CD4-positive, alpha-beta memory T cell (primary cell): ENCODE measurements around the gene POLK. TPM values are rescaled to one million over a fixed set of nuclear protein-coding genes. Genes with fewer than 3 reads are reported as not detected.
"Not testable (repeated sequence)": the region's sequence is repeated elsewhere in the genome, so short reads cannot be mapped to it uniquely, and the experiment has no call there.

ENCODE experiments used
- CTCF ChIA-PET: fragments of 350-600 bp; sonication (Branson Sonifier 250); formaldehyde crosslinking; loops from one replicate; lab custom pipeline; 2021; ENCODE audit warnings: inconsistent platforms; ENCODE audit not compliant: partially characterized antibody; lab: Charles Lee
- POLR2A ChIA-PET: fragments of 350-600 bp; sonication (Branson Sonifier 250); formaldehyde crosslinking; loops from one replicate; lab custom pipeline; 2021; ENCODE audit not compliant: partially characterized antibody; lab: Charles Lee
- DNase-seq, 5 donors: peaks; one replicate each; pipeline versions ENCODE4 v3.0.0 to v3.0.0-alpha.2; 2020 to 2022; ENCODE audit warnings: mixed read lengths in 1 of 5
- H3K27ac ChIP-seq: one replicate; pipeline ENCODE4 v1.7.0; 2013; ENCODE audit warnings: low read depth, low read length
- H3K27me3 ChIP-seq: 2 replicates; pipeline ENCODE4 v1.7.0; 2013; ENCODE audit warnings: mild to moderate bottlenecking, low read length, moderate library complexity; ENCODE audit not compliant: insufficient read depth
- H3K36me3 ChIP-seq: 2 replicates; pipeline ENCODE4 v1.7.0; 2013; ENCODE audit warnings: mild to moderate bottlenecking, low read length, moderate library complexity; ENCODE audit not compliant: insufficient read depth
- H3K4me1 ChIP-seq: 2 replicates; pipeline ENCODE4 v1.7.0; 2013; ENCODE audit warnings: mild to moderate bottlenecking, low read length, moderate library complexity; ENCODE audit not compliant: insufficient read depth
- H3K4me3 ChIP-seq, 2 donors: one replicate each; pipeline ENCODE4 v1.7.0; 2013; ENCODE audit warnings: low read length in 2 of 2, mild to moderate bottlenecking in 1 of 2
- H3K9me3 ChIP-seq, 2 donors: one replicate each; pipeline ENCODE4 v1.7.0; 2013; ENCODE audit warnings: low read length in 2 of 2, control low read depth in 1 of 2; ENCODE audit not compliant: control insufficient read depth in 1 of 2
- H3K27ac Mint-ChIP-seq, 7 donors: one replicate each; pipeline ENCODE4 v1.8.0; 2020 to 2021; ENCODE audit warnings: mixed read lengths in 7 of 7, mild to moderate bottlenecking in 6 of 7, inconsistent platforms in 3 of 7, moderate library complexity in 3 of 7
- H3K27me3 Mint-ChIP-seq, 2 donors: one replicate each; pipeline ENCODE4 v1.8.0; 2020 to 2021; ENCODE audit warnings: mixed read lengths in 2 of 2
- H3K36me3 Mint-ChIP-seq, 2 donors: one replicate each; pipeline ENCODE4 v1.8.0; 2020 to 2021; ENCODE audit warnings: mixed read lengths in 2 of 2, inconsistent platforms in 1 of 2, mild to moderate bottlenecking in 1 of 2
- H3K4me1 Mint-ChIP-seq, 4 donors: one replicate each; pipeline ENCODE4 v1.8.0; 2020 to 2021; ENCODE audit warnings: mixed read lengths in 4 of 4, mild to moderate bottlenecking in 1 of 4
- H3K4me3 Mint-ChIP-seq, 8 donors: one replicate each; pipeline ENCODE4 v1.8.0; 2020 to 2021; ENCODE audit warnings: mixed read lengths in 8 of 8, mild to moderate bottlenecking in 7 of 8, moderate library complexity in 6 of 8, inconsistent platforms in 3 of 8
- H3K9me3 Mint-ChIP-seq, 8 donors: one replicate each; pipeline ENCODE4 v1.8.0; 2020 to 2021; ENCODE audit warnings: mixed read lengths in 8 of 8, mild to moderate bottlenecking in 5 of 8, inconsistent platforms in 3 of 8, moderate library complexity in 1 of 8
- intact Hi-C: fragments of 100-400 bp; cut with micrococcal nuclease; formaldehyde crosslinking; loops from one replicate; pipeline ENCODE4 v1.15.1; 2023
- polyA plus RNA-seq, 2 donors: library from polyadenylated mRNA; unstranded; fragments of 300-500 nt; fragmentation: Illumina TruSeq; gene quantifications; one replicate each; pipeline ENCODE4 v1.2.3, GENCODE V29; 2021
- total RNA-seq, 2 experiments: library from RNA; stranded (reverse); gene quantifications; one replicate each; pipeline ENCODE4 v1.2.3, GENCODE V29; 2021

POLK gene
- total and polyA plus RNA-seq, 4 experiments from 2014 or later = 24.0 to 30.4 (median 27.7) TPM

GRCh38 chr5:75489847-75490246, 21.8 kb upstream of the POLK start:
- Mint-ChIP-seq H3K27ac (peak overlapping the region in 1 of 7 donors; percentile 89), H3K36me3 (peaks cover 73 to 84% of the 10 kb centered on the region in 2 donors), H3K9me3 (peaks cover 5 to 53% (median 20%) of the 10 kb centered on the region in 8 donors), H3K4me1 (peaks cover 12 to 28% (median 23%) of the 10 kb centered on the region in 4 donors), H3K4me3 (peak overlapping the region in 2 of 8 donors; percentile 24 to 47)
- CTCF ChIA-PET, H3K27me3 ChIP-seq, H3K27ac ChIP-seq, H3K9me3 ChIP-seq, H3K4me1 ChIP-seq, H3K4me3 ChIP-seq, POLR2A ChIA-PET, H3K36me3 ChIP-seq, H3K27me3 Mint-ChIP-seq, intact Hi-C loops, DNase-seq: not testable (repeated sequence)

GRCh38 chr5:75491621-75492020, 20.1 kb upstream of the POLK start:
- H3K27ac Mint-ChIP-seq = no peak overlapping the region
- H3K27me3 Mint-ChIP-seq = no peaks in the 10 kb centered on the region
- Histone ChIP-seq H3K4me1 (no peaks in the 10 kb centered on the region), H3K9me3 (no peaks in the 10 kb centered on the region), H3K27ac (no peak overlapping the region), H3K4me3 (no peak overlapping the region), H3K27me3 (no peaks in the 10 kb centered on the region), H3K36me3 (peaks cover 5% of the 10 kb centered on the region)
- POLR2A ChIA-PET = no interaction called here
- H3K36me3 Mint-ChIP-seq = peaks cover 60 to 75% of the 10 kb centered on the region in 2 donors
- CTCF ChIA-PET = no interaction called here
- DNase-seq = no peak
- peaks cover 4 to 19% (median 10%) of the 10 kb centered on the region in 4 donors for H3K4me1 Mint-ChIP-seq
- intact Hi-C loops = no loop called here
- no peak overlapping the region for H3K4me3 Mint-ChIP-seq
- peaks cover 3 to 36% (median 12%) of the 10 kb centered on the region in 8 donors for H3K9me3 Mint-ChIP-seq

GRCh38 chr5:75496026-75496425, 15.7 kb upstream of the POLK start:
- H3K27ac Mint-ChIP-seq = no peak overlapping the region
- peaks cover 57 to 78% of the 10 kb centered on the region in 2 donors for H3K36me3 Mint-ChIP-seq
- H3K27me3 Mint-ChIP-seq = no peaks in the 10 kb centered on the region
- intact Hi-C loops = no loop called here
- H3K4me3 Mint-ChIP-seq = no peak overlapping the region
- Histone ChIP-seq H3K27ac (no peak overlapping the region), H3K4me3 (no peak overlapping the region), H3K27me3 (no peaks in the 10 kb centered on the region), H3K4me1 (no peaks in the 10 kb centered on the region), H3K36me3 (peaks cover 8% of the 10 kb centered on the region), H3K9me3 (no peaks in the 10 kb centered on the region)
- H3K9me3 Mint-ChIP-seq = peaks cover 0 to 6% (median 0%) of the 10 kb centered on the region in 8 donors
- DNase-seq = no peak
- H3K4me1 Mint-ChIP-seq = peaks cover 4 to 17% (median 12%) of the 10 kb centered on the region in 4 donors
- ChIA-PET CTCF (no interaction called here), POLR2A (no interaction called here)

- Mint-ChIP-seq H3K4me3 (no peak overlapping the region), H3K9me3 (no peaks in the 10 kb centered on the region), H3K4me1 (peaks cover 6 to 27% (median 19%) of the 10 kb centered on the region in 4 donors), H3K27ac (no peak overlapping the region), H3K36me3 (peaks cover 41 to 62% of the 10 kb centered on the region in 2 donors), H3K27me3 (no peaks in the 10 kb centered on the region)
- peaks cover 3% of the 10 kb centered on the region for H3K36me3 ChIP-seq
- H3K4me1 ChIP-seq = no peaks in the 10 kb centered on the region
- H3K27me3 ChIP-seq = no peaks in the 10 kb centered on the region
- ChIA-PET CTCF (no interaction called here), POLR2A (no interaction called here)
- H3K4me3 ChIP-seq = no peak overlapping the region
- no peak overlapping the region for H3K27ac ChIP-seq
- H3K9me3 ChIP-seq = no peaks in the 10 kb centered on the region
- no peak for DNase-seq
- intact Hi-C loops = no loop called here
Measured at GRCh38 chr5:75498208-75498777, 13.4 kb upstream of the POLK start.

- CTCF ChIA-PET, H3K27me3 ChIP-seq, DNase-seq, H3K27me3 Mint-ChIP-seq, H3K9me3 ChIP-seq, H3K36me3 ChIP-seq, intact Hi-C loops, POLR2A ChIA-PET, H3K4me3 Mint-ChIP-seq, H3K4me1 ChIP-seq, H3K27ac Mint-ChIP-seq, H3K9me3 Mint-ChIP-seq, H3K27ac ChIP-seq, H3K4me3 ChIP-seq: not testable (repeated sequence)
- Mint-ChIP-seq H3K36me3 (peaks cover 36 to 61% of the 10 kb centered on the region in 2 donors), H3K4me1 (peaks cover 9 to 27% (median 20%) of the 10 kb centered on the region in 4 donors)
Measured at GRCh38 chr5:75498875-75499274, 12.8 kb upstream of the POLK start.

- H3K27ac ChIP-seq, H3K36me3 ChIP-seq, H3K4me3 ChIP-seq, H3K4me3 Mint-ChIP-seq, H3K27me3 Mint-ChIP-seq, H3K9me3 Mint-ChIP-seq, H3K27me3 ChIP-seq, H3K9me3 ChIP-seq, DNase-seq, CTCF ChIA-PET, intact Hi-C loops, H3K27ac Mint-ChIP-seq, POLR2A ChIA-PET: not testable (repeated sequence)
- peaks cover 24% of the 10 kb centered on the region for H3K4me1 ChIP-seq
- H3K4me1 Mint-ChIP-seq = peaks cover 36 to 43% (median 42%) of the 10 kb centered on the region in 4 donors
- peaks cover 26 to 33% of the 10 kb centered on the region in 2 donors for H3K36me3 Mint-ChIP-seq
Measured at GRCh38 chr5:75505112-75505511, 6.6 kb upstream of the POLK start.

GRCh38 chr5:75507841-75508240, 3.9 kb upstream of the POLK start:
- CTCF ChIA-PET = interaction anchor here (0.6 kb wide), 1 partner anchor 24 kb away, joined by 3 read pairs; no protein-coding TSS in a partner anchor
- Histone ChIP-seq H3K4me1 (peaks cover 35% of the 10 kb centered on the region), H3K36me3 (no peaks in the 10 kb centered on the region), H3K27ac (no peak overlapping the region), H3K9me3 (no peaks in the 10 kb centered on the region), H3K4me3 (no peak overlapping the region), H3K27me3 (no peaks in the 10 kb centered on the region)
- Mint-ChIP-seq H3K4me1 (peaks cover 40 to 56% (median 45%) of the 10 kb centered on the region in 4 donors), H3K4me3 (peak overlapping the region in 1 of 8 donors; percentile 24), H3K9me3 (no peaks in the 10 kb centered on the region), H3K27me3 (no peaks in the 10 kb centered on the region), H3K36me3 (peaks cover 18 to 26% of the 10 kb centered on the region in 2 donors), H3K27ac (no peak overlapping the region)
- intact Hi-C loops = no loop called here
- POLR2A ChIA-PET = no interaction called here
- DNase-seq = no peak
